OCI-LY1 (cell line): ENCODE results near the gene MPPED2.

Experiments used
- H2AFZ ChIP-seq: fragments of 200-600 bp; sonication (generic), shearing (Covaris generic); 2 replicates; pipeline ENCODE4 v1.6.0; 2014; ENCODE audit warnings: antibody characterized with exemption, mild to moderate bottlenecking, low read length
- H3F3A ChIP-seq: fragments of 200-600 bp; sonication (generic), shearing (Covaris generic); 2 replicates; pipeline ENCODE4 v1.6.0; 2014; ENCODE audit warnings: mild to moderate bottlenecking, antibody characterized with exemption, low read length, moderate library complexity; ENCODE audit not compliant: insufficient read depth
- H3K27ac ChIP-seq: fragments of 200-600 bp; sonication (generic); 2 replicates; pipeline ENCODE4 v1.5.1; 2014; ENCODE audit warnings: low read length, mixed run types, mild to moderate bottlenecking, low read depth; ENCODE audit not compliant: poor library complexity, severe bottlenecking
- H3K27me3 ChIP-seq: fragments of 200-600 bp; sonication (generic); 2 replicates; pipeline ENCODE4 v1.6.0; 2014; ENCODE audit warnings: antibody characterized with exemption, mild to moderate bottlenecking, low read length, moderate library complexity; ENCODE audit not compliant: insufficient read depth
- H3K36me3 ChIP-seq: fragments of 200-600 bp; sonication (generic); 2 replicates; pipeline ENCODE4 v1.6.1; 2014; ENCODE audit warnings: mild to moderate bottlenecking, antibody characterized with exemption, low read length, moderate library complexity, mixed read lengths; ENCODE audit not compliant: insufficient read depth
- H3K4me1 ChIP-seq: fragments of 200-600 bp; sonication (generic); 2 replicates; pipeline ENCODE4 v1.5.1; 2014; ENCODE audit warnings: mild to moderate bottlenecking, low read length, moderate library complexity; ENCODE audit not compliant: insufficient read depth, severe bottlenecking
- H3K4me2 ChIP-seq: fragments of 200-600 bp; sonication (generic), shearing (Covaris generic); 2 replicates; pipeline ENCODE4 v1.6.1; 2014; ENCODE audit warnings: low read length
- H3K4me3 ChIP-seq: fragments of 200-600 bp; sonication (generic); 2 replicates; pipeline ENCODE4 v1.5.1; 2014; ENCODE audit warnings: low read length, low read depth, mild to moderate bottlenecking, mixed read lengths; ENCODE audit not compliant: poor library complexity, severe bottlenecking
- H3K79me2 ChIP-seq: fragments of 200-600 bp; shearing (Covaris generic); 2 replicates; pipeline ENCODE4 v1.6.1; 2016; ENCODE audit warnings: mixed run types, low read length, mixed read lengths; ENCODE audit not compliant: insufficient read depth
- H3K9ac ChIP-seq: fragments of 200-600 bp; sonication (generic), shearing (Covaris generic); 2 replicates; pipeline ENCODE4 v1.6.1; 2014; ENCODE audit warnings: mild to moderate bottlenecking, low read length, mixed read lengths
- H3K9me2 ChIP-seq: fragments of 200-600 bp; sonication (generic), shearing (Covaris generic); 2 replicates; pipeline ENCODE4 v1.6.1; 2014; ENCODE audit warnings: low read depth, mild to moderate bottlenecking, low read length, mixed read lengths
- H3K9me3 ChIP-seq: fragments of 200-600 bp; shearing (Covaris generic); 2 replicates; pipeline ENCODE4 v1.6.1; 2014; ENCODE audit warnings: low read length, mixed read lengths
- H4K20me1 ChIP-seq: fragments of 200-600 bp; sonication (generic), shearing (Covaris generic); 2 replicates; pipeline ENCODE4 v1.6.0; 2016; ENCODE audit warnings: mild to moderate bottlenecking, low read length; ENCODE audit not compliant: insufficient read depth
- EZH2 ChIP-seq: fragments of 200-600 bp; sonication (generic), shearing (Covaris generic); IDR thresholded peaks from 2 replicates; pipeline ENCODE4 v1.8.0; 2017; ENCODE audit warnings: borderline replicate concordance, mixed run types, mild to moderate bottlenecking, antibody characterized with exemption, low read length, moderate library complexity, mixed read lengths
- TF ChIP-seq, protein P1 (sequence below): fragments of 200-600 bp; sonication (generic), shearing (Covaris generic); IDR thresholded peaks from 2 replicates; pipeline ENCODE4 v1.5.1; 2017; ENCODE audit warnings: mild to moderate bottlenecking, antibody characterized with exemption, low read length, moderate library complexity, mixed read lengths

MPPED2 gene

DNA sequence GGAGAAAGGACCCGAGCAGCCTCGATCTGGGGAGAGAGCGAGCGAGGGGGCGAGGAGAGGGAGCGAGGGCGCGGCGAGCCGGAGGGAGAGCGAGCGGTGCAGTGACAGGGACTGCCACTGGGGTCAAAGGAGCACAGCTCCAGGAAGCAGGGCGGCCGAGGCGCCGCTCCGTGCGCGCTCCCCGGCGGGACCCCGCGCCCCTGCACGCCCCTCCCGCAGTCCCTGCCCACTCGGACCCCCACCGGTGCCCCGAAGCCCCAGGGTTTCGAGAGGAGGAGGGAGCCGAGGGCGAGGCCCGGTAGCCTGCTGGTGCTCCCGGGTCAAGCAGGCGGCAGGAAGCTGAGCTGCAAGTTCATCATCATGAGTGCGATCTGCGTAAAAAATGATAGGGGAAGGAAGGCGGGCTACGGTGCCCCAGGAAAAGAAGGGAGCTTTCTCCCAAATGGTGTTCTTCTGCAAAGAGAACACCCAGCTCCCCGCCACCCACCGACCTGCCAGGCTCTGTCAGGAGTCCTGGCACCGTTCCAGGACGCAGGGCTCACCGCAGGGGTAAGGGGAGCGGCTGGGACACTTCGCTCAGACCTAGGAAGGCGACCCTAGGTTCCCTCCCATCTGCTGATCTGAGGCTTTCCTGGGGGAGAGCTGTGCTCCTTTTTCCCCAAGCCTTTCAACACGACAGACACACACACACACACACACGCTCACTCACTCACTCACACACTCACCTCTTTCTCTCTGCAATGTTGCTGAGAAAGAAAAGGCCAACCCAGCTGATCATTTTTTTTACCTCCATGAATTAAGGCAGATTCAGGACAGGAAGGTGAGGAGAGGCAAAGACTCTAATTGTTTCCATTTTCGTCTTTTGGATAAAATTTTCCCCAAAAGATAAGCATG, at the start of gene MPPED2:
Gene MPPED2, minus strand, starts transcription at position 103 of the 894 bp plus-strand sequence. CDS start 5,980 bp downstream, outside the sequence.
- no peak within 1 kb of the TSS for H3K4me3 ChIP-seq
- no peaks in the 10 kb centered on the region for H3K4me1 ChIP-seq
- H3K27me3 ChIP-seq, result no peaks in the 10 kb centered on the region
- H3K79me2 ChIP-seq, result no peaks in the 10 kb centered on the region
- H3F3A ChIP-seq, result no peaks in the 10 kb centered on the region
- H3K36me3 ChIP-seq, result no peaks in the 10 kb centered on the region
- no peaks in the 10 kb centered on the region for H3K9me2 ChIP-seq
- no peak within 1 kb of the TSS for H3K4me2 ChIP-seq
- no peaks in the 10 kb centered on the region for H4K20me1 ChIP-seq
- no peak within 1 kb of the TSS for H3K27ac ChIP-seq
- TF ChIP-seq, protein P1, sequence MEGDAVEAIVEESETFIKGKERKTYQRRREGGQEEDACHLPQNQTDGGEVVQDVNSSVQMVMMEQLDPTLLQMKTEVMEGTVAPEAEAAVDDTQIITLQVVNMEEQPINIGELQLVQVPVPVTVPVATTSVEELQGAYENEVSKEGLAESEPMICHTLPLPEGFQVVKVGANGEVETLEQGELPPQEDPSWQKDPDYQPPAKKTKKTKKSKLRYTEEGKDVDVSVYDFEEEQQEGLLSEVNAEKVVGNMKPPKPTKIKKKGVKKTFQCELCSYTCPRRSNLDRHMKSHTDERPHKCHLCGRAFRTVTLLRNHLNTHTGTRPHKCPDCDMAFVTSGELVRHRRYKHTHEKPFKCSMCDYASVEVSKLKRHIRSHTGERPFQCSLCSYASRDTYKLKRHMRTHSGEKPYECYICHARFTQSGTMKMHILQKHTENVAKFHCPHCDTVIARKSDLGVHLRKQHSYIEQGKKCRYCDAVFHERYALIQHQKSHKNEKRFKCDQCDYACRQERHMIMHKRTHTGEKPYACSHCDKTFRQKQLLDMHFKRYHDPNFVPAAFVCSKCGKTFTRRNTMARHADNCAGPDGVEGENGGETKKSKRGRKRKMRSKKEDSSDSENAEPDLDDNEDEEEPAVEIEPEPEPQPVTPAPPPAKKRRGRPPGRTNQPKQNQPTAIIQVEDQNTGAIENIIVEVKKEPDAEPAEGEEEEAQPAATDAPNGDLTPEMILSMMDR, result no peak
- TF ChIP-seq EZH2, result no peak
- no peak within 1 kb of the TSS for H3K9ac ChIP-seq
- H3K9me3 ChIP-seq, result no peaks in the 10 kb centered on the region
- no peak within 1 kb of the TSS for H2AFZ ChIP-seq

DNA sequence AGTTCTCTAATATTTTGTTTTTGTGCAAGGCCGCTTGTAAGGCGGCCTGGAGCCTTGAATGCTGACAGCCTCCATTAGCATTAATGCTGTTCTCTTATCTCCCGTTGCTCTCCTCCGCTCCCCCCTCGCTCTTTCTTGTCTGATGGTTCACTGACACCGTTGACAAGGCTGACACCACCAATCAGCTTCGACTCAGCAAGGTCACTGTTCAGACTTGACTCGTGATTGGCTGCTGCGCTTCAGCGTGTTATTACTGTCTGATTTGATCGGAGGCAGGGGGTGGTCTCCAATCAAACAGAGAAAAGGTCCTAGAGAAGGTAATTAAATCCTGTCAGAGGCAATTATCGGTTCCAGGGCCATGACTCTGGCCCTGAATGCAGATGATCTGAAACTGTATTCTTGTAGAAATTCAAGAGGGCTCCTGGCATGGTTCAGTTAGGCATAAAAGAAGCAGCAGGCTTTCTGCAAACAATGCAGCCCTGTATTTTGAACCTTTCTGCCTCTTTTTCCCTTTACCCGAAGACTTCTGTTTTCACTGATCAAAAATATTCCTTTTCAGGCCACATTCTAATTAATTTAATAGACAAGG, 49.3 kb upstream of the MPPED2 start:
- Histone ChIP-seq H3K9ac (no peak overlapping the region), H4K20me1 (no peaks in the 10 kb centered on the region), H3F3A (no peaks in the 10 kb centered on the region), H2AFZ (no peak overlapping the region), H3K36me3 (no peaks in the 10 kb centered on the region), H3K4me2 (no peak overlapping the region), H3K4me3 (no peak overlapping the region), H3K79me2 (no peaks in the 10 kb centered on the region), H3K27ac (no peak overlapping the region), H3K4me1 (no peaks in the 10 kb centered on the region), H3K9me2 (no peaks in the 10 kb centered on the region), H3K9me3 (no peaks in the 10 kb centered on the region), H3K27me3 (no peaks in the 10 kb centered on the region)
- TF ChIP-seq, protein P1, result no peak
- no peak for TF ChIP-seq EZH2

GRCh38 chr11:30631148-30631547, 45.0 kb upstream of the MPPED2 start:
- no peaks in the 10 kb centered on the region for H3K79me2 ChIP-seq
- no peaks in the 10 kb centered on the region for H3K4me1 ChIP-seq
- H4K20me1 ChIP-seq, result no peaks in the 10 kb centered on the region
- no peak overlapping the region for H3K9ac ChIP-seq
- no peak overlapping the region for H3K4me2 ChIP-seq
- H3K27me3 ChIP-seq, result no peaks in the 10 kb centered on the region
- H3K36me3 ChIP-seq, result no peaks in the 10 kb centered on the region
- no peak for TF ChIP-seq EZH2
- TF ChIP-seq, protein P1, result no peak
- H3K9me3 ChIP-seq, result no peaks in the 10 kb centered on the region
- no peak overlapping the region for H3K27ac ChIP-seq
- no peaks in the 10 kb centered on the region for H3F3A ChIP-seq
- H3K9me2 ChIP-seq, result no peaks in the 10 kb centered on the region
- H2AFZ ChIP-seq, result no peak overlapping the region
- H3K4me3 ChIP-seq, result no peak overlapping the region
